ENCODE results near the gene CLIC1. TPM values are rescaled to one million over a fixed set of nuclear protein-coding genes. Genes with fewer than 3 reads are reported as not detected.

CLIC1 gene
- polyA plus RNA-seq, 4 donors, result 400 to 576 (median 535) TPM

Other genes with a start within 250 kb of the CLIC1 start
- 1 to 10 TPM in 3 of 4 donors, under 1 TPM in 1; 0.69 to 6.1 (median 2.0) TPM for gene MICB, start 238.4 kb downstream of the CLIC1 start, polyA plus RNA-seq
- gene MCCD1, start 207.6 kb downstream of the CLIC1 start, polyA plus RNA-seq, result not detected
- 100 to 1,000 TPM; 307 to 440 (median 358) TPM for gene DDX39B, start 194.5 kb downstream of the CLIC1 start, polyA plus RNA-seq
- 1 to 10 TPM in 3 of 4 donors, under 1 TPM in 1; 0.81 to 6.3 (median 1.9) TPM for gene ATP6V1G2, start 189.9 kb downstream of the CLIC1 start, polyA plus RNA-seq
- 10 to 100 TPM; 26.2 to 47.3 (median 31.8) TPM for gene NFKBIL1, start 188.9 kb downstream of the CLIC1 start, polyA plus RNA-seq
- 1 to 10 TPM in 1 of 4 donors, under 1 TPM in 1, not detected in 2; 0.24 to 1.0 TPM for gene LTA, start 164.2 kb downstream of the CLIC1 start, polyA plus RNA-seq
- gene TNF, start 161.0 kb downstream of the CLIC1 start, polyA plus RNA-seq, result under 1 TPM in 3 of 4 donors, not detected in 1; 0.18 to 0.59 (median 0.45) TPM
- 10 to 100 TPM in 1 of 4 donors, 1 to 10 TPM in 3; 4.0 to 19.7 (median 8.0) TPM for gene LTB, start 154.1 kb downstream of the CLIC1 start, polyA plus RNA-seq
- gene LST1, start 150.3 kb downstream of the CLIC1 start, polyA plus RNA-seq, result 10 to 100 TPM in 2 of 4 donors, 1 to 10 TPM in 2; 3.1 to 37.0 (median 14.5) TPM
- 1 to 10 TPM in 1 of 4 donors, under 1 TPM in 1, not detected in 2; 0.33 to 1.4 TPM for gene NCR3, start 143.5 kb downstream of the CLIC1 start, polyA plus RNA-seq
- 100 to 1,000 TPM in 1 of 4 donors, 10 to 100 TPM in 2, 1 to 10 TPM in 1; 5.6 to 102 (median 48.9) TPM for gene AIF1, start 121.3 kb downstream of the CLIC1 start, polyA plus RNA-seq
- gene PRRC2A, start 115.8 kb downstream of the CLIC1 start, polyA plus RNA-seq, result 100 to 1,000 TPM in 1 of 4 donors, 10 to 100 TPM in 3; 54.6 to 104 (median 74.4) TPM
- gene BAG6, start 83.9 kb downstream of the CLIC1 start, polyA plus RNA-seq, result 100 to 1,000 TPM; 193 to 381 (median 284) TPM
- gene APOM, start 80.6 kb downstream of the CLIC1 start, polyA plus RNA-seq, result 10 to 100 TPM in 1 of 4 donors, 1 to 10 TPM in 3; 7.2 to 32.8 (median 8.2) TPM
- gene C6orf47, start 75.8 kb downstream of the CLIC1 start, polyA plus RNA-seq, result 10 to 100 TPM; 17.3 to 29.1 (median 23.2) TPM
- 10 to 100 TPM; 14.8 to 30.2 (median 21.7) TPM for gene GPANK1, start 71.5 kb downstream of the CLIC1 start, polyA plus RNA-seq
- 100 to 1,000 TPM; 185 to 231 (median 206) TPM for gene CSNK2B, start 70.5 kb downstream of the CLIC1 start, polyA plus RNA-seq
- gene LY6G5B, start 66.6 kb downstream of the CLIC1 start, polyA plus RNA-seq, result 10 to 100 TPM in 1 of 4 donors, 1 to 10 TPM in 3; 3.8 to 16.5 (median 4.2) TPM
- gene LY6G5C, start 55.5 kb downstream of the CLIC1 start, polyA plus RNA-seq, result 1 to 10 TPM; 2.6 to 3.8 (median 3.1) TPM
- gene ABHD16A, start 33.2 kb downstream of the CLIC1 start, polyA plus RNA-seq, result 10 to 100 TPM; 34.6 to 63.8 (median 50.3) TPM
- gene LY6G6F, start 29.7 kb downstream of the CLIC1 start, polyA plus RNA-seq, result under 1 TPM in 1 of 4 donors, not detected in 3; 0.12 TPM
- under 1 TPM in 1 of 4 donors, not detected in 3; 0.22 TPM for gene LY6G6D, start 21.2 kb downstream of the CLIC1 start, polyA plus RNA-seq
- gene LY6G6C, start 14.8 kb downstream of the CLIC1 start, polyA plus RNA-seq, result under 1 TPM in 1 of 4 donors, not detected in 3; 0.18 TPM
- under 1 TPM in 2 of 4 donors, not detected in 2; 0.13 to 0.59 TPM for gene MPIG6B, start 13.2 kb downstream of the CLIC1 start, polyA plus RNA-seq
- gene DDAH2, start 7.2 kb downstream of the CLIC1 start, polyA plus RNA-seq, result 10 to 100 TPM; 64.4 to 89.7 (median 76.1) TPM
- 10 to 100 TPM in 2 of 4 donors, 1 to 10 TPM in 2; 1.6 to 53.1 (median 9.2) TPM for gene MSH5, start 3.5 kb upstream of the CLIC1 start, polyA plus RNA-seq
- gene SAPCD1, start 26.1 kb upstream of the CLIC1 start, polyA plus RNA-seq, result 10 to 100 TPM in 1 of 4 donors, 1 to 10 TPM in 3; 1.4 to 15.5 (median 4.6) TPM
- gene VWA7, start 40.8 kb upstream of the CLIC1 start, polyA plus RNA-seq, result 10 to 100 TPM in 1 of 4 donors, 1 to 10 TPM in 3; 2.9 to 11.9 (median 6.4) TPM
- 10 to 100 TPM; 19.9 to 42.4 (median 24.2) TPM for gene VARS1, start 59.2 kb upstream of the CLIC1 start, polyA plus RNA-seq
- gene LSM2, start 70.4 kb upstream of the CLIC1 start, polyA plus RNA-seq, result 10 to 100 TPM; 27.3 to 90.2 (median 39.3) TPM
- gene HSPA1L, start 78.8 kb upstream of the CLIC1 start, polyA plus RNA-seq, result 1 to 10 TPM in 2 of 4 donors, under 1 TPM in 2; 0.27 to 2.6 (median 1.1) TPM
- gene HSPA1A, start 79.0 kb upstream of the CLIC1 start, polyA plus RNA-seq, result 10 to 100 TPM in 3 of 4 donors, 1 to 10 TPM in 1; 9.7 to 49.6 (median 25.7) TPM
- gene HSPA1B, start 91.2 kb upstream of the CLIC1 start, polyA plus RNA-seq, result 100 to 1,000 TPM in 1 of 4 donors, 10 to 100 TPM in 3; 16.5 to 130 (median 35.0) TPM
- gene NEU1, start 126.3 kb upstream of the CLIC1 start, polyA plus RNA-seq, result 100 to 1,000 TPM in 1 of 4 donors, 10 to 100 TPM in 3; 24.8 to 466 (median 37.4) TPM
- 100 to 1,000 TPM in 3 of 4 donors, 10 to 100 TPM in 1; 82.3 to 215 (median 130) TPM for gene SLC44A4, start 142.5 kb upstream of the CLIC1 start, polyA plus RNA-seq
- 10 to 100 TPM; 27.8 to 50.3 (median 37.4) TPM for gene EHMT2, start 161.2 kb upstream of the CLIC1 start, polyA plus RNA-seq
- 10 to 100 TPM in 1 of 4 donors, 1 to 10 TPM in 3; 1.6 to 12.5 (median 5.2) TPM for gene ZBTB12, start 165.6 kb upstream of the CLIC1 start, polyA plus RNA-seq
- gene C2, start 191.2 kb upstream of the CLIC1 start, polyA plus RNA-seq, result 10 to 100 TPM in 3 of 4 donors, 1 to 10 TPM in 1; 7.4 to 58.7 (median 21.3) TPM
- 100 to 1,000 TPM in 1 of 4 donors, 10 to 100 TPM in 3; 38.7 to 141 (median 80.6) TPM for gene CFB, start 209.6 kb upstream of the CLIC1 start, polyA plus RNA-seq
- gene NELFE, start 222.4 kb upstream of the CLIC1 start, polyA plus RNA-seq, result 10 to 100 TPM; 55.6 to 77.1 (median 59.1) TPM
- 100 to 1,000 TPM in 2 of 4 donors, 10 to 100 TPM in 2; 51.4 to 171 (median 85.7) TPM for gene SKIC2, start 222.6 kb upstream of the CLIC1 start, polyA plus RNA-seq
- gene DXO, start 235.6 kb upstream of the CLIC1 start, polyA plus RNA-seq, result 10 to 100 TPM; 14.1 to 16.8 (median 16.0) TPM
- gene C4A, start 245.5 kb upstream of the CLIC1 start, polyA plus RNA-seq, result 10 to 100 TPM in 3 of 4 donors, 1 to 10 TPM in 1; 4.0 to 64.7 (median 26.1) TPM

Data from small intestine (tissue), 4 donors.